ENCODE data around the gene PLXNA2.

The PLXNA2 gene

GRCh38 chr1:208265122-208265469, 20.9 kb upstream of the PLXNA2 start:
- FAIRE-seq (no peak), DNase-seq (ENCODE audit: low spot score) (no peak)

- DNase-seq (ENCODE audit: low spot score) (no peak), FAIRE-seq (no peak)
Observed at GRCh38 chr1:208264469-208265121, 20.4 kb upstream of the PLXNA2 start.

- no peak for FAIRE-seq
- no peak for DNase-seq (ENCODE audit: low spot score)
Observed at GRCh38 chr1:208261874-208262273, 17.7 kb upstream of the PLXNA2 start.

- FAIRE-seq (no peak), DNase-seq (ENCODE audit: low spot score) (no peak)
Observed at GRCh38 chr1:208258277-208258676, 14.1 kb upstream of the PLXNA2 start.

GRCh38 chr1:208257351-208257750, 13.2 kb upstream of the PLXNA2 start:
- no peak for FAIRE-seq

GRCh38 chr1:208256556-208256955, 12.4 kb upstream of the PLXNA2 start:
- DNase-seq (ENCODE audit: low spot score) (no peak), FAIRE-seq (no peak)

More at GRCh38 chr1:208257351-208257750, 13.2 kb upstream of the PLXNA2 start:
- DNase-seq (ENCODE audit: low spot score): no peak

- no peak for DNase-seq (ENCODE audit: low spot score)
- no peak for FAIRE-seq
Observed at GRCh38 chr1:208256091-208256490, 11.9 kb upstream of the PLXNA2 start.

- no peak for FAIRE-seq
- DNase-seq (ENCODE audit: low spot score): no peak
Observed at GRCh38 chr1:208254862-208255261, 10.7 kb upstream of the PLXNA2 start.

GRCh38 chr1:208254376-208254775, 10.2 kb upstream of the PLXNA2 start:
- no peak for FAIRE-seq

GRCh38 chr1:208252836-208253576, 8.8 kb upstream of the PLXNA2 start:
- FAIRE-seq: no peak
- DNase-seq (ENCODE audit: low spot score): no peak

More at GRCh38 chr1:208254376-208254775, 10.2 kb upstream of the PLXNA2 start:
- DNase-seq (ENCODE audit: low spot score): no peak

- no peak for FAIRE-seq
- peak; percentile 73 for DNase-seq (ENCODE audit: low spot score)
Observed at GRCh38 chr1:208251911-208252835, 8.0 kb upstream of the PLXNA2 start.

- DNase-seq (ENCODE audit: low spot score): no peak
- FAIRE-seq: no peak
Observed at GRCh38 chr1:208251015-208251414, 6.8 kb upstream of the PLXNA2 start.

GRCh38 chr1:208250613-208251012, 6.4 kb upstream of the PLXNA2 start:
- DNase-seq (ENCODE audit: low spot score) (no peak), FAIRE-seq (no peak)

- FAIRE-seq (no peak), DNase-seq (ENCODE audit: low spot score) (no peak)
Observed at GRCh38 chr1:208248991-208249696, 5.0 kb upstream of the PLXNA2 start.

GRCh38 chr1:208248307-208248801, 4.2 kb upstream of the PLXNA2 start:
- no peak for FAIRE-seq

GRCh38 chr1:208247696-208248095, 3.5 kb upstream of the PLXNA2 start:
- FAIRE-seq: no peak
- no peak for DNase-seq (ENCODE audit: low spot score)

More at GRCh38 chr1:208248307-208248801, 4.2 kb upstream of the PLXNA2 start:
- DNase-seq (ENCODE audit: low spot score): no peak

GRCh38 chr1:208245185-208245705, 1.1 kb upstream of the PLXNA2 start:
- DNase-seq (ENCODE audit: low spot score): peak; percentile 82
- FAIRE-seq: no peak

GRCh38 chr1:208243527-208243966, 637 bp downstream of the PLXNA2 start:
- DNase-seq (ENCODE audit: low spot score) (no peak), FAIRE-seq (no peak)

- DNase-seq (ENCODE audit: low spot score): no peak
Observed at GRCh38 chr1:208242941-208243526, 1.1 kb downstream of the PLXNA2 start.

GRCh38 chr1:208242146-208242545, 2.0 kb downstream of the PLXNA2 start:
- FAIRE-seq (no peak), DNase-seq (ENCODE audit: low spot score) (no peak)

More at GRCh38 chr1:208242941-208243526, 1.1 kb downstream of the PLXNA2 start:
- FAIRE-seq: no peak

All from urothelium cell line (cell line).